Suprapubic skin (tissue), 4 donors: Measurements from ENCODE around the gene GPRC5C. TPM values are rescaled to one million over a fixed set of nuclear protein-coding genes. Genes with fewer than 3 reads are reported as not detected.

Experiments
- DNase-seq, 2 donors: peaks; one replicate each; pipeline ENCODE4 v3.0.0-alpha.2; 2019; ENCODE audit warnings: low spot score in 2 of 2
- H3K27ac ChIP-seq: fragments of 200-600 bp; sonication (generic); one replicate; pipeline ENCODE4 v1.5.1; 2019
- H3K27me3 ChIP-seq: fragments of 200-600 bp; sonication (generic); one replicate; pipeline ENCODE4 v1.5.1; 2019
- H3K36me3 ChIP-seq: fragments of 200-600 bp; sonication (generic); one replicate; pipeline ENCODE4 v1.5.1; 2019
- H3K4me1 ChIP-seq: fragments of 200-600 bp; sonication (generic); one replicate; pipeline ENCODE4 v1.5.1; 2019
- H3K4me3 ChIP-seq: fragments of 200-600 bp; sonication (generic); one replicate; pipeline ENCODE4 v1.5.1; 2019; ENCODE audit warnings: mild to moderate bottlenecking
- H3K9me3 ChIP-seq: fragments of 200-600 bp; sonication (generic); one replicate; pipeline ENCODE4 v1.5.1; 2019
- EP300 ChIP-seq: sonication (generic); formaldehyde crosslinking; IDR thresholded peaks from one replicate; pipeline ENCODE4 v1.6.1; 2017; ENCODE audit warnings: antibody characterized with exemption
- POLR2A ChIP-seq, 2 donors: fragments of 450-650 bp; IDR thresholded peaks; one replicate each; pipeline ENCODE4 v1.6.1; 2017; ENCODE audit warnings: antibody characterized with exemption in 2 of 2, mild to moderate bottlenecking in 2 of 2, moderate library complexity in 2 of 2
- POLR2AphosphoS5 ChIP-seq, 3 donors: sonication (generic); formaldehyde crosslinking; IDR thresholded peaks; one replicate each; pipeline ENCODE4 v1.6.1; 2017; ENCODE audit warnings: antibody characterized with exemption in 3 of 3
- WGBS: methylation state at CpG from one replicate; pipeline ENCODE4 v1.1.5; 2018; 5-methylcytosine and 5-hydroxymethylcytosine counted together
- total RNA-seq, 4 donors: library from RNA; depleted of rRNA; stranded (reverse); fragments of >200 nt; gene quantifications; one replicate each; pipeline ENCODE4 v1.1.0, GENCODE V29; 2016
- TF ChIP-seq, protein P1 (sequence below), 2 donors: fragments of 200-600 bp in 1 of 2; fragments of 450-650 bp in 1 of 2; sonication (generic) in 1 of 2; IDR thresholded peaks; one replicate each; pipeline ENCODE4 v1.5.1; 2016 to 2019; ENCODE audit warnings: antibody characterized with exemption in 2 of 2, mild to moderate bottlenecking in 1 of 2, moderate library complexity in 1 of 2

The GPRC5C gene
- total RNA-seq, 4 donors from 2014 or later = 72.0 to 106 (median 91.5) TPM

DNA sequence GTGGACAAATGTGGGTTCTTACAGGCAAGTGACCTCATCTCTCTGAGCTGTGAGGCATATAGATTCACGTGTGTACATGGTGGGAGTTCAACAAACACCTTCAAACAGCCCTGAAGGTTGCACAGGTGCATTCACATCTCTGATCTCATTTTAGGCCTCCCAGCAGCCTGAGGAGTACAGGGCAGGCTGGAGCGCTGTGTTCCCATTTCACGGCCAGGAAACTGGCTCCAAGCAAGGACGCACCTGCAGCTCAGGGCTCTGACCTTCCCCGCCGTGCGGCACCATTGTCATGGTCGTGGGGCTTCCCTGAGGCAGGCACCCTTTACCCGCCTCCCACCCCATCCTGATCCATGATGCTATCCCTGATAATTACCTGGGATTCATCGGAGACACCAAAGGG is 29.7 kb downstream of the GPRC5C start:
- H3K4me1 ChIP-seq = peaks cover 14% of the 10 kb centered on the region
- TF ChIP-seq, protein P1, sequence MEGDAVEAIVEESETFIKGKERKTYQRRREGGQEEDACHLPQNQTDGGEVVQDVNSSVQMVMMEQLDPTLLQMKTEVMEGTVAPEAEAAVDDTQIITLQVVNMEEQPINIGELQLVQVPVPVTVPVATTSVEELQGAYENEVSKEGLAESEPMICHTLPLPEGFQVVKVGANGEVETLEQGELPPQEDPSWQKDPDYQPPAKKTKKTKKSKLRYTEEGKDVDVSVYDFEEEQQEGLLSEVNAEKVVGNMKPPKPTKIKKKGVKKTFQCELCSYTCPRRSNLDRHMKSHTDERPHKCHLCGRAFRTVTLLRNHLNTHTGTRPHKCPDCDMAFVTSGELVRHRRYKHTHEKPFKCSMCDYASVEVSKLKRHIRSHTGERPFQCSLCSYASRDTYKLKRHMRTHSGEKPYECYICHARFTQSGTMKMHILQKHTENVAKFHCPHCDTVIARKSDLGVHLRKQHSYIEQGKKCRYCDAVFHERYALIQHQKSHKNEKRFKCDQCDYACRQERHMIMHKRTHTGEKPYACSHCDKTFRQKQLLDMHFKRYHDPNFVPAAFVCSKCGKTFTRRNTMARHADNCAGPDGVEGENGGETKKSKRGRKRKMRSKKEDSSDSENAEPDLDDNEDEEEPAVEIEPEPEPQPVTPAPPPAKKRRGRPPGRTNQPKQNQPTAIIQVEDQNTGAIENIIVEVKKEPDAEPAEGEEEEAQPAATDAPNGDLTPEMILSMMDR (IDR thresholded peaks at IDR 0.05) = no peak
- TF ChIP-seq EP300 = no peak
- no peak for TF ChIP-seq POLR2AphosphoS5 (IDR thresholded peaks at IDR 0.05)
- TF ChIP-seq POLR2A (IDR thresholded peaks at IDR 0.05) = no peak
- H3K27me3 ChIP-seq = peaks cover 16% of the 10 kb centered on the region
- H3K9me3 ChIP-seq = no peaks in the 10 kb centered on the region
- WGBS = 84% methylated on average over 10 of the region's 10 CpGs
- H3K4me3 ChIP-seq = no peak overlapping the region
- H3K36me3 ChIP-seq = no peaks in the 10 kb centered on the region
- no peak overlapping the region for H3K27ac ChIP-seq
- no peak for DNase-seq

DNA sequence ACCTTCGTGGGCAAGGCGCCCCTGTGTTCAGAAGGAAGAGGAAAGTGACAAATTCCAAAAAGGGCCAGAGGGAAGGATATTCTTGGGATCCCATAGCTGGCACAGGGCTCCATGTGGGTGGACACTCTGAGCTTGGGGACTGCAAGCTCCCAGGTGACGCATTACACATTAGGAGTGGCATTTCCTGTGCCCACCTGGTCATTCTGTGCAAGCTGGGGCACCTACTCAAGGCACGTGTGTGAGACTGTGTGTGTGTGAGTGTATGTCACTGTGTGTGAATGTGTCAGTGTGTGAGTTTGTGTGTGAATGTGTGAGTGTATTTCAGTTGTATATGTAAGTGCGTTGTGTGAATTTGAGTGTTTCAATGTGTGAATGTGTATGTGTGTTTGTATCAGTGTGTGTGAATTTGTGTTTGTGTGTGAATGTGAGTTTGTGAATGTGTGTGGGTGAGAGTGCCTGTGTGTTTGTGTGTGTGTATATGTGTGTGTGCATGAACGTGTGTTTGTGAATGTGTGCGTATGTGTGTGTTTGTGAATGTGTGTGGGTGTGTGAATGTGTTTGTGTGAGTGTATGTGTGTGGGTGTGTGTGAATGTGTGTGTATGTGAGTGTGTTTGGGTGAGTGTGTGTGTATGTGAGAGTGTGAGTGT is 33.0 kb downstream of the GPRC5C start:
- Histone ChIP-seq H3K4me3 (no peak overlapping the region), H3K9me3 (no peaks in the 10 kb centered on the region), H3K4me1 (peaks cover 5% of the 10 kb centered on the region), H3K27me3 (peaks cover 32% of the 10 kb centered on the region), H3K36me3 (no peaks in the 10 kb centered on the region), H3K27ac (no peak overlapping the region)
- DNase-seq = no peak
- TF ChIP-seq POLR2A (IDR thresholded peaks at IDR 0.05) (no peak), POLR2AphosphoS5 (IDR thresholded peaks at IDR 0.05) (no peak), EP300 (no peak)
- TF ChIP-seq, protein P1 (IDR thresholded peaks at IDR 0.05) = no peak
- 77% methylated on average over 7 of the region's 7 CpGs for WGBS

DNA sequence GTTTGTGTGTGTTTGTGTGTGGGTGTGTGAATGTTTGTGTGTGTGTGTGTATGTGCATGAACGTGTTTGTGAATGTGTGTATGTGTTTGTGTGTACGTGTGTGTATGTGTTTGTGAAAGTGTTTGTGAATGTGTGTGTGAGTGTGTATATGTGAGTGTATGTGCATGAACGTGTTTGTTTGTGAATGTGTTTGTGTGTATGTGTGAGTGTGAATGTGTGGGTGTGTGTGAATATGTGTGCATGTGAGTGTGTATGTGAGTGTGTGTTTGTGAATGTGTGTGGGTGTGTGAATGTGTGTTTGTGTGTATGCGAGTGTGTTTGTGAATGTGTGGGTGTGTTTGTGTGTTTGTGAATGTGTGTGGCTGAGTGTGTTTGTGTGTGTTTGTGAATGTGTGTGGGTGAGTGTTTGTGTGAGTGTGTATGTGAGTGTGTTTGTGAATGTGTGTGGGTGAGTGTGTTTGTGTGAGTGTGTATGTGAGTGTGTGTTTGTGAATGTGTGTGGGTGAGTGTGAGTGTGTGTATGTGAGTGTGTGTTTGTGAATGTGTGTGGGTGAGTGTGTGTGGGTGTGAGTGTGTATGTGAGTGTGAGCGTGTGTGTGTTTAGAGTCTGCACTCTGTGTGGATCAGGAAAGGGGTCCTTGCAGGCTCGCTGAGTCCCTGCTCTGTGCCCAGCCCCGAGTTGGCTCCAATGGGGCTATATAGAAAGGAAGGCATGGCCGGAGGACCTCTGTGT is 33.7 kb downstream of the GPRC5C start:
- TF ChIP-seq POLR2AphosphoS5 (IDR thresholded peaks at IDR 0.05) (no peak), POLR2A (IDR thresholded peaks at IDR 0.05) (no peak), EP300 (no peak)
- TF ChIP-seq, protein P1 (IDR thresholded peaks at IDR 0.05) = no peak
- Histone ChIP-seq H3K27me3 (peaks cover 32% of the 10 kb centered on the region), H3K9me3 (no peaks in the 10 kb centered on the region), H3K27ac (no peak overlapping the region), H3K36me3 (no peaks in the 10 kb centered on the region), H3K4me3 (no peak overlapping the region), H3K4me1 (peaks cover 5% of the 10 kb centered on the region)
- no peak for DNase-seq
- 86% methylated on average over 8 of the region's 8 CpGs for WGBS

DNA sequence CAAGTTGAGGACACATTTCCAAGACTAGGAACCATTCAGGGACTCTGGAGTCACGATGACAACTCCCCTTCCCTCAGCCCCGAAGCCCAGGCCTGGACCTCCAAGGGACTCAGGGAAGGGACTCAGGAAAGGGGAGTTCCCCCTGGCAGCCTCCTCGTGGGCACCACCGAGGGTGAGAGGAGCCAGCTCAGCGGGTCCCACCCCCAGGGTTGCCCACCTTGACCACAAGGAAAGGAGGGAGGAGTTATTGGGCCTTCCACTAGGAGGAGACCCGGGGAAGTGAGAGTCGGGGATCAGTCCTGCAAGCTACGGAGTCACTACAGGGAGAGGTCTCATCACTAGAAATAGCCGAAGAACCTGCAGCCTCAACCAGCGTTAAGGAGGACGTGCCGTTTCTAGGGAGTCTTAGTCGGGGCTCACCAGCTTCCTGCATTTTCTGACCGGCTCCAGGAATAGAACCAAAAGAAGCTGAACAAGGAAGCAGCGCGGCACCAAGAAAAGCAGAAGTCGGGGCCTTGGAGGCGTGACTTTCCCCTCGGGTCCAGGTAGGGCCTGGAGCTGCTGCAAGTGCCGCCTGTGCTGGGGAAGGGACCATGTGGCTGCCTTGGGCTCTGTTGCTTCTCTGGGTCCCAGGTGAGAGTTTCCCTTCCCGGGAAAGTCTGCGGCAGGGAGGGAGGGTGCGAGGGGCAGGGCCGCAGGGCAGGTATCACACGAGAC is 34.4 kb downstream of the GPRC5C start, which contains the start of gene CD300A:
Gene CD300A (plus strand): TSS at position 524 of the 717 bp plus-strand sequence. CDS start 70 bp downstream, at position 594.
- Histone ChIP-seq H3K4me1 (peaks cover 5% of the 10 kb centered on the region), H3K9me3 (no peaks in the 10 kb centered on the region), H3K36me3 (no peaks in the 10 kb centered on the region), H3K4me3 (peak within 1 kb of the TSS; percentile 34), H3K27ac (no peak within 1 kb of the TSS), H3K27me3 (peaks cover 32% of the 10 kb centered on the region)
- no peak for DNase-seq
- TF ChIP-seq EP300 = no peak
- TF ChIP-seq, protein P1 (IDR thresholded peaks at IDR 0.05) = no peak
- WGBS = 8% methylated on average over 25 of the region's 25 CpGs

DNA sequence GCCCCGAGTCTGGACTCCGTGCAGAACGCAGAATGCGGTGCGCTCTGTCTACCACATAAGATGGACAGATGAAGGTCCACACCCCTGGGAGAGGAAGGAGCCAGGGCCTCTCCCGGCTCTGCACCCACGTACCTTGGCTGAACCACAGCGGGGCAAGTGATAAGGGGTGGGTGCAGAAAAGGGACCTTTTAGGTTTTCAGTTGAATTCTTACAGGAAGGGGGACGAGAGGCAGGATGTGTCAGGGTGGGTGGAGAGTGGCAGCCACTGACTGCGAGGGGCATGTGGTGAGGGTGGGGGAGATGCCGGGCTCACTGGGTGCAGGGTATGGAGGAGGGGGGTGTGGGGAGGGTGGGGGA is 34.9 kb downstream of the GPRC5C start:
- DNase-seq = no peak
- no peaks in the 10 kb centered on the region for H3K9me3 ChIP-seq
- H3K36me3 ChIP-seq = no peaks in the 10 kb centered on the region
- H3K4me3 ChIP-seq = peak overlapping the region; percentile 34
- TF ChIP-seq, protein P1 (IDR thresholded peaks at IDR 0.05) = no peak
- TF ChIP-seq EP300 = no peak
- TF ChIP-seq POLR2AphosphoS5 (IDR thresholded peaks at IDR 0.05) = no peak
- TF ChIP-seq POLR2A (IDR thresholded peaks at IDR 0.05) = no peak
- 15% methylated on average over 11 of the region's 11 CpGs for WGBS
- H3K27ac ChIP-seq = no peak overlapping the region
- H3K27me3 ChIP-seq = peaks cover 38% of the 10 kb centered on the region
- peaks cover 5% of the 10 kb centered on the region for H3K4me1 ChIP-seq
